ENCODE data around the gene JPH3.

The JPH3 gene

DNA sequence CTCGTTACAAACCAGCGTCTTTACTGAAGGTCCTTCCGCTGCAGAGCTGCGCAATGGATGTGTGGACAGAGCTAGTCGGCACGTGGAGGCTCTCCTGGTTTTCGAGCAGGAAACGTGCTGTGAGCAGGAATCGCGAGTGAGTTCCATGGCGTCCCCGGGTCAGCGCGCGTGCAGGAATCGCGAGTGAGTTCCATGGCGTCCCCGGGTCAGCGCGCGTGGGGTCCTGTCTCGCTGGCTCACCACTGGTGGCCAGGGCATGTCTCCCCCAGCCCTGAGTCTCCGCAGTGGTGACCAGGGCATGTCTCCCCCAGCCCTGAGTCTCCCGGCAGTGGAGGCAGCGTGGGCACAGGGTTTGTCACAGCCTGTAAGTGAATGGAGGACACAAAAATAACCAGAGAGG, 100.8 kb downstream of the JPH3 start:
- TF ChIP-seq EZH2phosphoT487 (IDR thresholded peaks at IDR 0.05; ENCODE audit: borderline replicate concordance, low read length) = no peak
- TF ChIP-seq, protein P1, sequence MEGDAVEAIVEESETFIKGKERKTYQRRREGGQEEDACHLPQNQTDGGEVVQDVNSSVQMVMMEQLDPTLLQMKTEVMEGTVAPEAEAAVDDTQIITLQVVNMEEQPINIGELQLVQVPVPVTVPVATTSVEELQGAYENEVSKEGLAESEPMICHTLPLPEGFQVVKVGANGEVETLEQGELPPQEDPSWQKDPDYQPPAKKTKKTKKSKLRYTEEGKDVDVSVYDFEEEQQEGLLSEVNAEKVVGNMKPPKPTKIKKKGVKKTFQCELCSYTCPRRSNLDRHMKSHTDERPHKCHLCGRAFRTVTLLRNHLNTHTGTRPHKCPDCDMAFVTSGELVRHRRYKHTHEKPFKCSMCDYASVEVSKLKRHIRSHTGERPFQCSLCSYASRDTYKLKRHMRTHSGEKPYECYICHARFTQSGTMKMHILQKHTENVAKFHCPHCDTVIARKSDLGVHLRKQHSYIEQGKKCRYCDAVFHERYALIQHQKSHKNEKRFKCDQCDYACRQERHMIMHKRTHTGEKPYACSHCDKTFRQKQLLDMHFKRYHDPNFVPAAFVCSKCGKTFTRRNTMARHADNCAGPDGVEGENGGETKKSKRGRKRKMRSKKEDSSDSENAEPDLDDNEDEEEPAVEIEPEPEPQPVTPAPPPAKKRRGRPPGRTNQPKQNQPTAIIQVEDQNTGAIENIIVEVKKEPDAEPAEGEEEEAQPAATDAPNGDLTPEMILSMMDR (IDR thresholded peaks at IDR 0.05; ENCODE audit: low read depth, low read length, poor library complexity, severe bottlenecking) = no peak
- Histone ChIP-seq H3K79me2 (ENCODE audit: control insufficient read depth, low read length) (peaks cover 47% of the 10 kb centered on the region), H3K4me3 (ENCODE audit: low read length) (peak overlapping the region; percentile 73), H3K9me3 (ENCODE audit: control insufficient read depth, insufficient read depth, low read length) (no peaks in the 10 kb centered on the region), H3K27ac (ENCODE audit: low read depth, low read length) (peak overlapping the region; percentile 100), H3K4me2 (ENCODE audit: low read length) (peak overlapping the region; percentile 91), H3F3A (ENCODE audit: control insufficient read depth, insufficient read depth) (peaks cover 44% of the 10 kb centered on the region), H3K9me2 (replicated peaks; ENCODE audit: control insufficient read depth, low read length) (no peaks in the 10 kb centered on the region), H3K27me3 (ENCODE audit: control insufficient read depth, low read length) (no peaks in the 10 kb centered on the region), H3K4me1 (ENCODE audit: control insufficient read depth, low read length) (peaks cover 100% of the 10 kb centered on the region), H3K36me3 (ENCODE audit: control insufficient read depth, low read length) (peaks cover 84% of the 10 kb centered on the region), H4K20me1 (ENCODE audit: control insufficient read depth, insufficient read depth, low read depth, low read length) (no peaks in the 10 kb centered on the region)

DNA sequence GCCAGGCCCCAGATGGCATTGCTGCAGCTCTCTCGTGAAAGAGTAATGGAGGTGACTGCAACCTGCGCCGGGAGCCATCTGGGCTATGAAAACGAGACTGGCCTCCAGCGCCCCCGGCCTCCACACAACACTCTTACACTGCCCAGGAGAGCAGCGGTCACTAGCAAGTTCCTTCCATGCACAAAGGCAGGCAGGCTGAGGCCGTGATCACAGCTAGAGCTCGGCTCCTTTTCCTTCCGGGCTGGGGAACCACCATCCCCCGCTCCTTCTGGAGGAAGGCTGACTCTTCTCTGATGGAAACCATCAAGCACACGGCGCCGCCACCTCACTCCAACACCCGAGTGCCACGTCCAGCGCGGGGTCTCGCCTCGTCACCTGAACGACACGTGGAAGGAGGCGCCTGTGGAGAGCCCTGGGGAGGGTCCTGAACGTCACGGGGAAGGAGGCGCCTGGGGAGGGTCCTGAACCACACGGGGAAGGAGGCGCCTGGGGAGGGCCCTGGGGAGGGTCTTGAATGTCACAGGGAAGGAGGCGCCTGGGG, 101.6 kb downstream of the JPH3 start:
- Histone ChIP-seq H4K20me1 (ENCODE audit: control insufficient read depth, insufficient read depth, low read depth, low read length) (no peaks in the 10 kb centered on the region), H3K36me3 (ENCODE audit: control insufficient read depth, low read length) (peaks cover 88% of the 10 kb centered on the region), H3K9me2 (replicated peaks; ENCODE audit: control insufficient read depth, low read length) (no peaks in the 10 kb centered on the region), H3K79me2 (ENCODE audit: control insufficient read depth, low read length) (peaks cover 55% of the 10 kb centered on the region), H3F3A (ENCODE audit: control insufficient read depth, insufficient read depth) (peaks cover 39% of the 10 kb centered on the region), H3K27me3 (ENCODE audit: control insufficient read depth, low read length) (no peaks in the 10 kb centered on the region), H3K9me3 (ENCODE audit: control insufficient read depth, insufficient read depth, low read length) (no peaks in the 10 kb centered on the region), H3K4me2 (ENCODE audit: low read length) (peak overlapping the region; percentile 91), H3K27ac (ENCODE audit: low read depth, low read length) (peak overlapping the region; percentile 100), H3K4me3 (ENCODE audit: low read length) (peak overlapping the region; percentile 73), H3K4me1 (ENCODE audit: control insufficient read depth, low read length) (peaks cover 99% of the 10 kb centered on the region)
- TF ChIP-seq EZH2phosphoT487 (IDR thresholded peaks at IDR 0.05; ENCODE audit: borderline replicate concordance, low read length) = no peak

DNA sequence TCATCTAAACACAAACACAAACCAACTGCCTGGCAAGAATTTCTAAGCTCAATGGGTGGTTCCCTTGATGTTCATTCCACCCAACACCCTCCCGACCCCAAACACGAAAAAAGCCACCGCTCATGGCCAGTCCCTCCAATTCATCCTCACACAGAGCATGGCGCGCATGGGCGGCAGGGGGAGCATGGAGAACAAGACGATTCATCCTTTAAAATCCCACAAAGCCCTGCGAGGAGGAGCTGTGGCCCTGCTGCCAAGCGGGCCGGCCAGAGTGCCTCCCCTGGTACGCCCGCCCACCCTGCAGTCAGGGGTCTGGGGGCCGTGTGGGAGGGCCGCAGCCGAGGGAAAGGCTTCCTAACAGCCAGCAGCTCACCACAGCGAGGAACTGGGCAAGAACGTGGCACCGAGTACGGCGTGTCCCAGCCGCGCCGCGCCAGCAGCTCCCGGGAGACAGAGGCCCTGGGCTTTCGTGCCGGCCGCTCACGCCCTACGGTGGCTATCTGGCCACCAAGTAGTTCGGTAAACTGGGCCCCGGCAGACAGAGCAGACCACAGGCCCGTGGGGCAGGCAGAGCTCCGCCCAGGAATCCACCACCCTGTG, 102.5 kb downstream of the JPH3 start:
- Histone ChIP-seq H3F3A (ENCODE audit: control insufficient read depth, insufficient read depth) (peaks cover 31% of the 10 kb centered on the region), H3K27me3 (ENCODE audit: control insufficient read depth, low read length) (no peaks in the 10 kb centered on the region), H4K20me1 (ENCODE audit: control insufficient read depth, insufficient read depth, low read depth, low read length) (no peaks in the 10 kb centered on the region), H3K36me3 (ENCODE audit: control insufficient read depth, low read length) (peaks cover 91% of the 10 kb centered on the region), H3K9me2 (replicated peaks; ENCODE audit: control insufficient read depth, low read length) (no peaks in the 10 kb centered on the region), H3K4me2 (ENCODE audit: low read length) (peak overlapping the region; percentile 91), H3K9me3 (ENCODE audit: control insufficient read depth, insufficient read depth, low read length) (no peaks in the 10 kb centered on the region), H3K4me3 (ENCODE audit: low read length) (peak overlapping the region; percentile 73), H3K79me2 (ENCODE audit: control insufficient read depth, low read length) (peaks cover 60% of the 10 kb centered on the region), H3K4me1 (ENCODE audit: control insufficient read depth, low read length) (peaks cover 91% of the 10 kb centered on the region), H3K27ac (ENCODE audit: low read depth, low read length) (peak overlapping the region; percentile 100)
- no peak for TF ChIP-seq EZH2phosphoT487 (IDR thresholded peaks at IDR 0.05; ENCODE audit: borderline replicate concordance, low read length)
- TF ChIP-seq, protein P1 (IDR thresholded peaks at IDR 0.05; ENCODE audit: low read depth, low read length, poor library complexity, severe bottlenecking) = no peak

DNA sequence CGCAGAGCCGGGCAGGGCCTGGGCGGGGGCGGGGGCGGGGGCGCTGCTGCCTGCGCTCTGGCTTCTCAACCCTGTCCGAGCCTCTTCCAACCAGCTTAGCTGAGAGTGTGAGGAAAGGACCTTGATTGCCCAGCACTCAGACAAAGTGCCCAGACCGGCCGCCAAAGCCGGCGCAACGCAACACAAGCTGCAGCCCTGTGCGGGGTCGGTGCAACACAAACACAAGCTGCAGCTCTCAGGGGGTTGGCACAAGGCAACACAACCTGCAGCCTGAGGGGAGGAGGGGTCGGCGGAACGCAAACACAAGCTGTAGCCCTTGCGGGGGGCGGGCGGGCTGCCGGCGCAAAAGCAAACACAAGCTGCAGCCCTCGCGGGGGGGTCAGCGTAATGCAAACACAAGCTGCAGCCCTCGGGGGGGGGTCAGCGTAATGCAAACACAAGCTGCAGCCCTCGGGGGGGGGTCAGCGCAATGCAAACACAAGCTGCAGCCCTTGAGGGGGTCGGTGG, 103.5 kb downstream of the JPH3 start:
- peaks cover 82% of the 10 kb centered on the region for H3K4me1 ChIP-seq (ENCODE audit: control insufficient read depth, low read length)
- no peak overlapping the region for H3K4me3 ChIP-seq (ENCODE audit: low read length)
- no peak overlapping the region for H3K4me2 ChIP-seq (ENCODE audit: low read length)
- H3K9me2 ChIP-seq (replicated peaks; ENCODE audit: control insufficient read depth, low read length) = no peaks in the 10 kb centered on the region
- H3K9me3 ChIP-seq (ENCODE audit: control insufficient read depth, insufficient read depth, low read length) = no peaks in the 10 kb centered on the region
- peak overlapping the region; percentile 100 for H3K27ac ChIP-seq (ENCODE audit: low read depth, low read length)
- no peaks in the 10 kb centered on the region for H4K20me1 ChIP-seq (ENCODE audit: control insufficient read depth, insufficient read depth, low read depth, low read length)
- peaks cover 27% of the 10 kb centered on the region for H3F3A ChIP-seq (ENCODE audit: control insufficient read depth, insufficient read depth)
- H3K79me2 ChIP-seq (ENCODE audit: control insufficient read depth, low read length) = peaks cover 69% of the 10 kb centered on the region
- peaks cover 94% of the 10 kb centered on the region for H3K36me3 ChIP-seq (ENCODE audit: control insufficient read depth, low read length)
- TF ChIP-seq EZH2phosphoT487 (IDR thresholded peaks at IDR 0.05; ENCODE audit: borderline replicate concordance, low read length) = no peak
- TF ChIP-seq, protein P1 (IDR thresholded peaks at IDR 0.05; ENCODE audit: low read depth, low read length, poor library complexity, severe bottlenecking) = no peak
- H3K27me3 ChIP-seq (ENCODE audit: control insufficient read depth, low read length) = no peaks in the 10 kb centered on the region

Data from DOHH2 (cell line).